K562 (cell line): ENCODE data around the gene MAGI3. TPM values are rescaled to one million over a fixed set of nuclear protein-coding genes. Genes with fewer than 3 reads are reported as not detected.

Experiments
- ATAC-seq: fragments of 200-7000 bp; cut with Tn5 transposase; 3 replicates; pipeline ENCODE4 v1.9.1; 2020; ENCODE audit warnings: moderate library complexity
- BruUV-seq: library from RNA; stranded (reverse); fragments of 400-500 nt; replicated peaks from 2 replicates; lab custom pipeline; 2021; lab: Mats Ljungman, UMichigan
- CTCF ChIA-PET: fragments of 300-600 bp; formaldehyde crosslinking; extraction: SDS; loops from one replicate; lab custom pipeline; 2021; ENCODE audit warnings: low intra/inter-chr PET ratio; lab: Yijun Ruan, JAX
- POLR2A ChIA-PET: fragments of 300-600, 350-650 bp; sonication (Branson Sonifier 250); formaldehyde crosslinking; extraction: SDS; loops from one replicate; lab custom pipeline; 2021; ENCODE audit warnings: antibody characterized with exemption, inconsistent platforms; lab: Yijun Ruan, JAX
- DNase-seq, 4 experiments: peaks; one replicate each; pipeline versions ENCODE4 v3.0.0 to v3.0.0-alpha.2; 2011 to 2018; ENCODE audit warnings: low spot score in 3 of 4, mixed read lengths in 3 of 4; ENCODE audit errors: extremely low read depth in 1 of 4
- FAIRE-seq: peaks from 2 replicates; lab custom pipeline; 2011; peaks lifted over from hg19 to GRCh38; lab: Jason Lieb, UNC
- H2AFZ ChIP-seq: 2 replicates; pipeline ENCODE4 v1.6.0; 2011; ENCODE audit warnings: low read depth, low read length, control low read depth, inconsistent platforms
- H3K27ac ChIP-seq: fragments of 200-600 bp; 3 replicates; pipeline ENCODE4 v1.8.0; 2011; ENCODE audit warnings: low read depth, mild to moderate bottlenecking, control low read depth, inconsistent platforms, low read length, moderate library complexity, mixed read lengths; ENCODE audit errors: extremely low read depth
- H3K27me3 ChIP-seq, 2 experiments: fragments of 300-600 bp in 1 of 2; 2 replicates in 1 of 2; 3 replicates in 1 of 2; pipeline versions ENCODE4 v1.6.0 to v1.8.0; 2011; ENCODE audit warnings: inconsistent platforms in 2 of 2, low read length in 2 of 2, mild to moderate bottlenecking in 1 of 2, mixed read lengths in 1 of 2, moderate library complexity in 1 of 2; ENCODE audit not compliant: control insufficient read depth in 2 of 2, insufficient read depth in 2 of 2
- H3K36me3 ChIP-seq: fragments of 300-600 bp; 3 replicates; pipeline ENCODE4 v1.8.0; 2011; ENCODE audit warnings: mild to moderate bottlenecking, low read length, inconsistent platforms; ENCODE audit not compliant: control insufficient read depth, insufficient read depth
- H3K4me1 ChIP-seq, 2 experiments: fragments of 200-600 bp in 1 of 2; replicated peaks in 1 of 2; 2 replicates in 1 of 2; 3 replicates in 1 of 2; pipeline versions ENCODE4 v1.5.1 to v1.8.0; 2011; ENCODE audit warnings: inconsistent platforms in 2 of 2, low read length in 2 of 2, mild to moderate bottlenecking in 1 of 2, mixed read lengths in 1 of 2, moderate library complexity in 1 of 2; ENCODE audit not compliant: control insufficient read depth in 2 of 2, insufficient read depth in 2 of 2
- H3K4me2 ChIP-seq: 2 replicates; pipeline ENCODE4 v1.6.1; 2011; ENCODE audit warnings: low read length, control low read depth, inconsistent platforms, mixed read lengths; ENCODE audit not compliant: insufficient read depth
- H3K4me3 ChIP-seq: fragments of 200-600 bp; sonication (generic), shearing (Covaris generic); 2 replicates; pipeline ENCODE4 v1.5.1; 2016; ENCODE audit warnings: control low read depth, inconsistent platforms
- H3K79me2 ChIP-seq: fragments of 200-600 bp; 3 replicates; pipeline ENCODE4 v1.8.0; 2011; ENCODE audit warnings: low read length, inconsistent platforms; ENCODE audit not compliant: control insufficient read depth, insufficient read depth
- H3K9ac ChIP-seq, 2 experiments: 2 replicates each; pipeline versions ENCODE4 v1.6.0 to v1.6.1; 2011; ENCODE audit warnings: low read depth in 2 of 2, low read length in 2 of 2, control low read depth in 1 of 2, inconsistent platforms in 1 of 2, mild to moderate bottlenecking in 1 of 2, mixed read lengths in 1 of 2; ENCODE audit not compliant: insufficient read depth in 1 of 2
- H3K9me1 ChIP-seq: one replicate; pipeline ENCODE4 v1.6.0; 2011; ENCODE audit warnings: inconsistent platforms, mild to moderate bottlenecking, low read length, moderate library complexity; ENCODE audit not compliant: control insufficient read depth, insufficient read depth
- H3K9me3 ChIP-seq: replicated peaks from 2 replicates; pipeline ENCODE4 v1.5.1; 2011; ENCODE audit warnings: low read depth, low read length, inconsistent platforms; ENCODE audit not compliant: control insufficient read depth, insufficient read depth
- H4K20me1 ChIP-seq: replicated peaks from 2 replicates; pipeline ENCODE4 v1.6.1; 2011; ENCODE audit warnings: low read length, inconsistent platforms, mixed read lengths; ENCODE audit not compliant: control insufficient read depth, insufficient read depth
- CBFA2T2 ChIP-seq: fragments of 450-650 bp; conservative IDR thresholded peaks from 2 replicates; pipeline ENCODE4 v1.6.1; 2017; ENCODE audit warnings: mild to moderate bottlenecking
- CBX1 ChIP-seq: sonication (generic); IDR thresholded peaks from 2 replicates; pipeline ENCODE4 v1.6.1; 2016; ENCODE audit warnings: antibody characterized with exemption, low read depth, mild to moderate bottlenecking
- EP400 ChIP-seq: fragments of 450-650 bp; IDR thresholded peaks from 2 replicates; pipeline ENCODE4 v1.6.1; 2017; ENCODE audit warnings: antibody characterized with exemption, mild to moderate bottlenecking, moderate library complexity
- GATAD2A ChIP-seq: fragments of 450-650 bp; IDR thresholded peaks from 2 replicates; pipeline ENCODE4 v1.6.1; 2017
- LARP7 ChIP-seq: fragments of 450-650 bp; IDR thresholded peaks from 2 replicates; pipeline ENCODE4 v1.6.1; 2016
- MAFG ChIP-seq: fragments of 450-650 bp; conservative IDR thresholded peaks from 2 replicates; pipeline ENCODE4 v1.6.1; 2016; ENCODE audit warnings: missing genetic modification characterization, missing compliant biosample characterization
- MTA1 ChIP-seq: fragments of 450-650 bp; IDR thresholded peaks from 2 replicates; pipeline ENCODE4 v1.6.1; 2017; ENCODE audit warnings: borderline replicate concordance
- RNF219 ChIP-seq: fragments of 250-450 bp; sonication (Bioruptor Pico); IDR thresholded peaks from 2 replicates; pipeline ENCODE4 v1.5.0; 2022; ENCODE audit warnings: mild to moderate bottlenecking
- SIN3B ChIP-seq: fragments of 450-650 bp; IDR thresholded peaks from 2 replicates; pipeline ENCODE4 v1.6.1; 2017; ENCODE audit warnings: low read depth, mild to moderate bottlenecking, moderate library complexity
- TEAD1 ChIP-seq, 2 experiments: fragments of 450-650 bp in 1 of 2; sonication (generic) in 1 of 2; formaldehyde crosslinking; IDR thresholded peaks; 2 replicates each; pipeline versions ENCODE4 v1.4.0 to v1.8.0; 2020 to 2022; ENCODE audit warnings: mild to moderate bottlenecking in 2 of 2, missing genetic modification reagents in 1 of 2
- YY1 ChIP-seq, 3 experiments: IDR thresholded peaks; 2 replicates each; pipeline ENCODE4 v1.6.1; 2011; ENCODE audit warnings: low read length in 2 of 3, mild to moderate bottlenecking in 2 of 3, moderate library complexity in 2 of 3, borderline replicate concordance in 1 of 3, control low read depth in 1 of 3, low read depth in 1 of 3; ENCODE audit not compliant: insufficient read depth in 3 of 3, insufficient replicate concordance in 2 of 3, control insufficient read depth in 1 of 3, insufficient read length in 1 of 3; ENCODE audit errors: extremely low read depth in 1 of 3
- ZNF431 ChIP-seq: sonication (generic); formaldehyde crosslinking; IDR thresholded peaks from 2 replicates; pipeline ENCODE4 v1.8.0; 2022; ENCODE audit warnings: mild to moderate bottlenecking, missing genetic modification reagents
- ZNF551 ChIP-seq: fragments of 250-450 bp; sonication (Bioruptor Pico); IDR thresholded peaks from 2 replicates; pipeline ENCODE4 v1.5.0; 2021; ENCODE audit warnings: mild to moderate bottlenecking, moderate library complexity
- WGBS: fragments of 100-300 bp; shearing (Covaris generic); methylation state at CpG from one replicate; pipeline ENCODE4 v1.1.6; 2016; ENCODE audit warnings: low coverage, mixed read lengths; ENCODE audit not compliant: insufficient coverage; ENCODE audit errors: missing lambda C conversion rate; 5-methylcytosine and 5-hydroxymethylcytosine counted together
- in situ Hi-C: fragments of 300-500 bp; cut with MboI; formaldehyde crosslinking; loops from 4 replicates; pipeline ENCODE4 v1.15.0; 2018; ENCODE audit warnings: inconsistent platforms, mixed read lengths
- intact Hi-C: fragments of 100-400 bp; cut with micrococcal nuclease; formaldehyde crosslinking; loops from 2 replicates; pipeline ENCODE4 v1.14.2; 2022
- polyA plus RNA-seq, 8 experiments: library from polyadenylated mRNA; depleted of rRNA in 4 of 8; stranded (reverse) in 5 of 8; unstranded in 3 of 8; fragments of >200 nt; fragmentation: Nextera tagmentation in 2 of 8; fragmentation: Illumina TruSeq in 1 of 8; extraction: Ambion mirVana in 2 of 8; extraction: Trizol in 1 of 8; gene quantifications; 2 replicates each; pipeline versions ENCODE4 v1.2.1 to v1.2.3, GENCODE V29; 2011 to 2014; ENCODE audit warnings: inconsistent platforms in 1 of 8, missing spikeins in 1 of 8
- total RNA-seq, 7 experiments: library from RNA; depleted of rRNA in 6 of 7; stranded (reverse); fragments of >200 nt in 6 of 7; fragmentation: Illumina TruSeq in 2 of 7; extraction: Trizol in 2 of 7; gene quantifications; 2 replicates each; pipeline versions ENCODE4 v1.2.1 to v1.2.3, GENCODE V29; 2011 to 2021; ENCODE audit warnings: low replicate concordance in 1 of 7

MAGI3 gene
- total and polyA plus RNA-seq, 9 of the 15 experiments (the other 6 are each of a cell fraction or from before 2014, with no cell fraction given) = 1.0 to 8.6 (median 5.5) TPM

DNA sequence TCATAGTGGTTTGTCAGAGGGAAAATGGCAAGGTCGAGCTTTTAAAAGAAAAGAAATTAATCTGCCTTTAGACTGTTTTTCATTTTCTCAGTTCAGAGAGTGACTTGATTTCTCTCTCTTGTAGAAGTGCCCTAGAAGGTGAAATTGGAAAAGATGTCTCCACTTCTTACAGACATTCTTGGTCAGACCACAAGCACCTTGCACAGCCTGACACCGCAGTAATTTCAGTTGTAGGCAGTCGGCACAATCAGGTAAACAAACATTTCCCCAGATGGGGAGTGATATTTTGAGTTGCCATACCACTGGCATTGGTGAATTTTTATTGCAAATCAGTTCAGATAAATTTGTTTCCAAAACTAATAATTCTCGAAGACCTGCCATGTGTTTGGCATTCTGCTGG is 282.2 kb downstream of the MAGI3 start:
- Histone ChIP-seq H3K9ac (no peak overlapping the region), H3K79me2 (no peaks in the 10 kb centered on the region), H2AFZ (no peak overlapping the region), H4K20me1 (no peaks in the 10 kb centered on the region), H3K9me3 (no peaks in the 10 kb centered on the region), H3K27ac (no peak overlapping the region), H3K4me2 (no peak overlapping the region), H3K36me3 (no peaks in the 10 kb centered on the region), H3K4me3 (no peak overlapping the region), H3K27me3 (no peaks in the 10 kb centered on the region), H3K4me1 (peaks cover 0 to 24% of the 10 kb centered on the region in 2 experiments; a peak in 4 of 5 replicates), H3K9me1 (no peaks in the 10 kb centered on the region)
- no peak for FAIRE-seq
- in situ Hi-C loops (no loop called here), intact Hi-C loops (no loop called here)
- no TSS peak for BruUV-seq
- POLR2A ChIA-PET = interaction anchor here (0.9 kb wide), 1 partner anchor 16 kb away, joined by 3 read pairs; no protein-coding TSS in a partner anchor
- DNase-seq = no peak
- TF ChIP-seq EP400 = no peak
- no peak for TF ChIP-seq RNF219 (CRISPR knock-in tag)
- no peak for TF ChIP-seq ZNF551 (CRISPR knock-in tag)
- no peak for TF ChIP-seq MAFG (tag)
- TF ChIP-seq LARP7 = no peak
- no peak for TF ChIP-seq TEAD1 (CRISPR knock-in tag; IDR thresholded peaks at IDR 0.05)
- TF ChIP-seq GATAD2A = no peak
- no peak for TF ChIP-seq YY1 (IDR thresholded peaks at IDR 0.05; ENCODE audit: borderline replicate concordance in 1 of 3, control insufficient read depth in 1 of 3, extremely low read depth in 1 of 3, insufficient read depth in 3 of 3, insufficient read length in 1 of 3, insufficient replicate concordance in 2 of 3, low read depth in 1 of 3, low read length in 2 of 3)
- no peak for TF ChIP-seq SIN3B
- TF ChIP-seq MTA1 = no peak
- no peak for TF ChIP-seq ZNF431
- no peak for TF ChIP-seq CBFA2T2
- no peak for TF ChIP-seq CBX1
- WGBS = 16% methylated on average over 4 of the region's 4 CpGs
- ATAC-seq = no peak
- CTCF ChIA-PET = no interaction called here
